Occipital lobe (tissue), 2 donors: ENCODE results near the gene PKDCC. TPM values are rescaled to one million over a fixed set of nuclear protein-coding genes. Genes with fewer than 3 reads are reported as not detected.

ENCODE experiments used
- DNase-seq: peaks from one replicate; lab custom pipeline; 2025; lab: John Stamatoyannopoulos, UW
- total RNA-seq: library from RNA; depleted of rRNA; stranded (reverse); fragments of >200 nt; gene quantifications from one replicate; pipeline ENCODE4 v1.2.3, GENCODE V29; 2014

PKDCC gene
- total RNA-seq, 1 donor from 2014 or later: 16.2 TPM

DNA sequence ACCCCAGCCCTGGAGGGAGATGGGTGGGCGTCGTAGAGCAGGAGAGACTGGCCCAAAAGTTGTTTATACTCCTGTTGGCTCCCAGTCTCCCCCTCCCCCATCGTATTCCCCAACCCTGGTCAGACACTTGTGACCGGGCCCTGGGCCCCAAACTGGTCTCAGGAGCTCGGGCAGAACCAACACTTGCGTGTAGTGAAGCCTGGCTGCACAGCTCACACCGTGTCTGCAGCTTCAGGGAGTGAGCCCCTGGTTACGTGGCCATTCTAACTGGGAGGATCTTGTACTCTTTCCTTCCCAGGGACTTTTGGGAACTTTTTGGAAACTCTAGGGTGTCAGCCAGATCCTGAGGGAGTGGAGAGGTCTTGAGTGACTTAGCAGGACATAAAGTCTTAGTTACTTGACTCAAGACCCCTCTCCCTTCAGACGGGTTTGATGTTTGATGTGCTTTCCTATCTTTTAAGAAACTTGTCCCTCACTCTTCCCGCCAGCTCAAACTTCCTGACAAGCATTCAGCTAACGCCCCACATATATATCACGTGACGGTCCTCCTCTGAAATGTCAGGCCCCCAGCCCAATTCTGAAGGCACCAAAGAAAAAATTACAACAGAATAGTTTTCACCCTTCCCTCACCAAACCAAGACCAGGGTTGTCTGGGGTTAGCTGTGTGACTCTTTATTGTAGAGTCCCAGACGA lies 2.3 kb downstream of the PKDCC start:
- no peak for DNase-seq

GRCh38 chr2:42050703-42051542 lies 3.1 kb downstream of the PKDCC start:
- DNase-seq: no peak

- no peak for DNase-seq
These were observed 3.9 kb downstream of the PKDCC start for GRCh38 chr2:42051543-42052235.

- no peak for DNase-seq
These were observed 5.1 kb downstream of the PKDCC start for GRCh38 chr2:42052702-42053481.

DNA sequence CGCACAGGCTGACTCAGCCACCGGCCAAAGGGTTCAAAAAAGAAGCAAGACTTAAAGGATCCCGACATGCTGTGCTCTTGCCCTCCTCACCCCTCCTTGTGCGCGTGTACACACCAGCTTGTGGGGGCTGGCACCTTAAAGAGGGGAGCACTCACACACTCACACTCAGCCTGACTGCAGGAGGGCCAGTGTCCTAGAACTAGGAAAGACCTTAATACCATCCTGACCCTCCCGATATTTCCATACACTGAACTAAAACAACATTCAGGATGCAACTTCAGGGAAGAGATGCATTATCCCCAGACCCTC lies 5.6 kb downstream of the PKDCC start:
- no peak for DNase-seq

- no peak for DNase-seq
These were observed 6.2 kb downstream of the PKDCC start for GRCh38 chr2:42053791-42054701.

- DNase-seq: no peak
These were observed 7.1 kb downstream of the PKDCC start for GRCh38 chr2:42054714-42055430.

- DNase-seq: no peak
These were observed 8.0 kb downstream of the PKDCC start for GRCh38 chr2:42055573-42056514.

- DNase-seq: no peak
These were observed 9.5 kb downstream of the PKDCC start for GRCh38 chr2:42057159-42057901.

DNA sequence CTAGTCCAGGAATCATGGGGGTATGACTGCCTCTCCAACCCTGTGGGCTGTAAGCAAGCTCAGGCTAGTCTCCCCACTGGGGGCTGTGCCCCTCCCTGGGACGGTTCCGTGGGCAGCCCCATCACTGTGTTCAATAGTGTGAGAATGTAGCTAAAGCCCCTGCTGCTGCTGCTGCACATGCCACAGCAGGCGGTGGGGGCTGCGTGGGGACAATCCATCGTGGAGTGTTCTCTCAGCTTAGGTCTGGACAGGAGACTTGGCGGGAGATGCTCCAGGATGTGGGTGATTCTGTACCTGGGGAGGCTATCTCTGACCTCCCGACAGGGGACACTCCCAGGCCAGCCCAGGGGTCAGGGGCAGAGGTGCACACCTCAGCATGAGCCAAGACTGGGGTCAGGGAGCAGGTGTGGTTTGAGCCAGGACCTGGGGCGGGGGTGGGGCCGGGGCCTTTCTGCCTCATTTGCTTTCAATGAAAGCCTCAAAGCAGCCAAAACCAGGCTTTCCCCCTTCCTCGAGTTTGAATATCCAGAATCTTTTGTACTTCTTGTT lies 10.2 kb downstream of the PKDCC start:
- no peak for DNase-seq

GRCh38 chr2:42059261-42059898 lies 11.6 kb downstream of the PKDCC start:
- DNase-seq: no peak

DNA sequence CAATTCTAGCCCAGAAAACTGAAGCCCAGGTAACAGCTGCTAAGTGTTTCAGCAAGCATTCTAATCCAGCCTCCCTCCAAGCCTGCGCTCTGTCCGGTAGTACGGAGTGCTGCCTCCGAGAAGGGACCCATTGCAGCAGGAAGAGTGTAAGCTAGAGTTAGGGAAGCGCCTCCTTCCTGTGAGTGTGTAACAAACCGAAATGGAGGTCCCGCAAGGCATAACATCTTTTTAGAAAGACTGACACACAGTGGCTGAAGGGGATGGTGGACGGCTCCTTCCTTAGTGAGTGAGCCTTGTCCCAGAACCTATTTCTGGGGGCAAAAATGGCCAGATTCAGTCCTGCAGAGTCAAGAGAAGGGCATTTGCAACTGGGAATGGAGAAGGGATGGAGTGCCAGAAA lies 12.2 kb downstream of the PKDCC start:
- DNase-seq: no peak

DNA sequence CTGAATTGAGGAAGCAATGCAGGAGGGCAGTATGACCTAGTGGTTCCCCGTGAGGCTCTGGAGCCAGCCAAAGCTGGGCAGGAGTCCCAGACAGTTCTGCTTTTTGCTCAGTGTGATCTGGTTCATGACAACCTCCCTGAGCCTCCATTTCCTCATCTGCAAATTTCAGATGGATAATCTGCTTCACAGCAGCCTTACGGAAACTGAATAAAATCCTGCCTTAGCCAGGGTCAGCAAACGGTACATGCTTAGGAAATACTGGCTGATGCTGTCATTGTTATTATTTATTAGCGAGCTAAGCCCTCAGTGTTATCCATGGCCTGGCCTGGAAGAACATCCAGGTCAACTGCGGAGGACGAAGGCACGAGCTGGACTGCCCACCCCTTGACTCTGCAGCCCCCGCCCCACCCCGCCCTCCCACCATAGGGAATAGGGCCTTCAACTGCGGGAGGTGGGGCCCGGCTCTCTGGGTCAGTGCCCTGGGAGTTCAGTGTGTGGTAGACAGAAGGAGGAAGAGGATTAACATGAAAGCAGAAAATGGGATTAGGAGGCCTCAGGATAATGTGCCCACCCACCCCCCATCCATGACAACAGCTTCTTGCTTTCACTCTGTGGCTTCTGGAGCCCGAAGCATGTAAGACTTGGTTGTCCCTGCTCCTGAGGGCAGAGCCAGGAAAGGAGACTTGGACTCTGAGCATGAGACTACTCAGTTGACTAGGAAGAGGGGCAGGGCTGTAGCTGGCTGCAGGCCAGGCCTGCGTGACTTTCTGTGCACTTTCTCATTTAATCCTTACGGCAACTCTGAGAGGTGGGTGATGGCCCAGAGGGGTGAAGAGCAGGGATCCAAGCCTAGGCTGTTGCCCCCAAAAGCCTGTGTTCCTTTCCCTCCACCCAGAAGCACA lies 13.1 kb downstream of the PKDCC start:
- DNase-seq: no peak

DNA sequence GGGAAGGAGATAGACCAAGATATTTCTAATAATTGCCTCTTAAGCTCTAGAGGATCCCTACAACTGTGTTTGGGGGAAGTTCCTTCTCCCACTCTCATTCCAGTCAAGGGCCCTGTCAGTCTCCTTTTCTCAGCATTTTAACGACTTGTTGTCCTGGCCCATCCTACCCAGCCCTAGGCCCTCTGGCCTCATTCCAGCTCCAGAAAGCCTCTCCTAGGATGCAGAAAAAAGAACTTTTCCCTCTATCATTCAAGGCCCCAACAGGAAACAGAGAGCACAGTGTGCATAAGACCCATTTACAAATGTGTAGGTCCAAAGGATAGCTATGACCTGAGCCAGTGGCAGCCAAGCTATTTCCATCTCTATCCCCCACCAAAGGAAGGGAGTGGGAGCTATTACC lies 14.0 kb downstream of the PKDCC start:
- no peak for DNase-seq

DNA sequence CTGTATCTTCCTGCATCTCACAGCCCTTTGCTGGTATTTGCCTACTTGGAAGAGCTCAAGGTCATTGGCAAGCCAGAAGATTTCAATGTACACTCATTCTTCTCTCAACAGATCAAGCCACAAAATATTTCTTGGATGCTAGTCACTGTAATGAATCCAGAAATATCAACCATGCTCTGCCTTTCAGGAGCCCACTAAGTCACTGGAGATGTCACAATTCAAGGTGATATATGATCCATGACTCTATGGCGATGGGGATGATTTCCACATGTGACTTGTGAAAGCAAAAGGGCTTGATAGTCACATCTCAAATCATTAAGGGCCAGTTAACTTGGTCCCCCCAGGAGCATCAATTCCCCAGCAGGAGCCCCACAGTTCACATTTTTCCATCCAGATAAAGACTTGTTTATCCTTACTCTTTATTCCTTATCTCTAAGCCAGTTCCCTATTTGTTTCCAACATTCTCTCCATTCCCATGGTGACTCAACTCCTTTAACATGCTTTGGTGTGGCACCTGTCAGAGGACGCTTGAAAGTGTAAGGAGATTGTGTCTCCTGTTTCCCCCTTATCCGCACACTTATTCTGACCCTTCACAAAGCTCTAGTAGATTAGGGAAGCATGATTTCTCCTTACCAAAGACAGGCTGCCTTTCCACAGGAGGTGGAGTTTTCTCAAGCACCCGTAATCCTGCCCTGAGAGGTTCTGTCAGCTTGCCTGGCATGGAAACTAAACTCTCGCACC lies 15.8 kb downstream of the PKDCC start:
- DNase-seq: no peak
